OCI-LY1 (cell line): ENCODE data around the gene FBRS.

ENCODE experiments used
- H2AFZ ChIP-seq: fragments of 200-600 bp; sonication (generic), shearing (Covaris generic); 2 replicates; pipeline ENCODE4 v1.6.0; 2014; ENCODE audit warnings: antibody characterized with exemption, mild to moderate bottlenecking, low read length
- H3F3A ChIP-seq: fragments of 200-600 bp; sonication (generic), shearing (Covaris generic); 2 replicates; pipeline ENCODE4 v1.6.0; 2014; ENCODE audit warnings: mild to moderate bottlenecking, antibody characterized with exemption, low read length, moderate library complexity; ENCODE audit not compliant: insufficient read depth
- H3K27ac ChIP-seq: fragments of 200-600 bp; sonication (generic); 2 replicates; pipeline ENCODE4 v1.5.1; 2014; ENCODE audit warnings: low read length, mixed run types, mild to moderate bottlenecking, low read depth; ENCODE audit not compliant: poor library complexity, severe bottlenecking
- H3K27me3 ChIP-seq: fragments of 200-600 bp; sonication (generic); 2 replicates; pipeline ENCODE4 v1.6.0; 2014; ENCODE audit warnings: antibody characterized with exemption, mild to moderate bottlenecking, low read length, moderate library complexity; ENCODE audit not compliant: insufficient read depth
- H3K36me3 ChIP-seq: fragments of 200-600 bp; sonication (generic); 2 replicates; pipeline ENCODE4 v1.6.1; 2014; ENCODE audit warnings: mild to moderate bottlenecking, antibody characterized with exemption, low read length, moderate library complexity, mixed read lengths; ENCODE audit not compliant: insufficient read depth
- H3K4me1 ChIP-seq: fragments of 200-600 bp; sonication (generic); 2 replicates; pipeline ENCODE4 v1.5.1; 2014; ENCODE audit warnings: mild to moderate bottlenecking, low read length, moderate library complexity; ENCODE audit not compliant: insufficient read depth, severe bottlenecking
- H3K4me2 ChIP-seq: fragments of 200-600 bp; sonication (generic), shearing (Covaris generic); 2 replicates; pipeline ENCODE4 v1.6.1; 2014; ENCODE audit warnings: low read length
- H3K4me3 ChIP-seq: fragments of 200-600 bp; sonication (generic); 2 replicates; pipeline ENCODE4 v1.5.1; 2014; ENCODE audit warnings: low read length, low read depth, mild to moderate bottlenecking, mixed read lengths; ENCODE audit not compliant: poor library complexity, severe bottlenecking
- H3K79me2 ChIP-seq: fragments of 200-600 bp; shearing (Covaris generic); 2 replicates; pipeline ENCODE4 v1.6.1; 2016; ENCODE audit warnings: mixed run types, low read length, mixed read lengths; ENCODE audit not compliant: insufficient read depth
- H3K9ac ChIP-seq: fragments of 200-600 bp; sonication (generic), shearing (Covaris generic); 2 replicates; pipeline ENCODE4 v1.6.1; 2014; ENCODE audit warnings: mild to moderate bottlenecking, low read length, mixed read lengths
- H3K9me2 ChIP-seq: fragments of 200-600 bp; sonication (generic), shearing (Covaris generic); 2 replicates; pipeline ENCODE4 v1.6.1; 2014; ENCODE audit warnings: low read depth, mild to moderate bottlenecking, low read length, mixed read lengths
- H3K9me3 ChIP-seq: fragments of 200-600 bp; shearing (Covaris generic); 2 replicates; pipeline ENCODE4 v1.6.1; 2014; ENCODE audit warnings: low read length, mixed read lengths
- H4K20me1 ChIP-seq: fragments of 200-600 bp; sonication (generic), shearing (Covaris generic); 2 replicates; pipeline ENCODE4 v1.6.0; 2016; ENCODE audit warnings: mild to moderate bottlenecking, low read length; ENCODE audit not compliant: insufficient read depth
- EZH2 ChIP-seq: fragments of 200-600 bp; sonication (generic), shearing (Covaris generic); IDR thresholded peaks from 2 replicates; pipeline ENCODE4 v1.8.0; 2017; ENCODE audit warnings: borderline replicate concordance, mixed run types, mild to moderate bottlenecking, antibody characterized with exemption, low read length, moderate library complexity, mixed read lengths
- TF ChIP-seq, protein P1 (sequence below): fragments of 200-600 bp; sonication (generic), shearing (Covaris generic); IDR thresholded peaks from 2 replicates; pipeline ENCODE4 v1.5.1; 2017; ENCODE audit warnings: mild to moderate bottlenecking, antibody characterized with exemption, low read length, moderate library complexity, mixed read lengths

FBRS gene

DNA sequence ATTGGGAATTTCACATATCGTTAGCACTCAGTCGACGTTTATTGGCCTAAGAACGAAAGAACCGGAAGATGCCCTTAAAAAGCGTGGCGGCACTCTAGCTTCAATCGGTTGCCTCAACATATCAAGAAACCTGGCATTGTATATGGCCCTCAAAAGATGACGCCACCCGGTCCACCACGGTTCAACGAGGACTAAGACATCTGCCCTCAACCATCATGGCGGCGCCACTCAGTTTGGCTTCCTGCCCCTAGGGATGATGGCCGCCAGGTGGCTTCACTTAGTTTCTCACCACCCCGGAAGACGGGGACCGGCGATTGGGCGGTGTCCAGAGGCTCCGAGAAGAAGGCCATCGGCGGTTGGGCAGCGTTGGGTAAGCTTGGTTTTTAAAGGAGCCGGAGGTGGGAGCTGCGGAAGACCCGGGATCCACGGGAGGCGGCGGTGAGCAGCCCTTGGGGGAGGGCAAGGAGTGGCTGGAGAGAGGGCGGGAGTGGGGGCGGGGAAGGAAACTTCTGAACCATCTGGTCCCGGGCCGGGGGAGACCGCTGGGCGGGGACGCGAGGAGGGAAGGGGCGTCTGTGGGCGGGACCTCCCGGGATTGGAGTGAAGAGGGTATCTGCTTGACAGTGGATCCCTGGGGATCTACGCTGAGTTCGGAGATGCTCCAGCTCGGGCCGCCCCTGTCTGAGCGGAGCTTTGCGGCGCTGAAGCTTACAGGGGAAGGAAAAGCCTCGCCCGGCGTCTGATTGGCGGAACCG lies 7.7 kb upstream of the FBRS start, which contains the start of gene PRR14:
PRR14 (plus strand) TSS at position 592 of the 755 bp plus-strand sequence. CDS start 686 bp downstream, outside the sequence.
- Histone ChIP-seq H3K79me2 (no peaks in the 10 kb centered on the region), H3K4me1 (peaks cover 16% of the 10 kb centered on the region), H3F3A (no peaks in the 10 kb centered on the region), H4K20me1 (no peaks in the 10 kb centered on the region), H2AFZ (peak within 1 kb of the TSS; percentile 76), H3K9me3 (no peaks in the 10 kb centered on the region), H3K9me2 (no peaks in the 10 kb centered on the region), H3K27me3 (no peaks in the 10 kb centered on the region), H3K36me3 (peaks cover 28% of the 10 kb centered on the region), H3K4me2 (peak within 1 kb of the TSS; percentile 97), H3K9ac (peak within 1 kb of the TSS; percentile 97), H3K27ac (peak within 1 kb of the TSS; percentile 89), H3K4me3 (peak within 1 kb of the TSS; percentile 86)
- TF ChIP-seq, protein P1, sequence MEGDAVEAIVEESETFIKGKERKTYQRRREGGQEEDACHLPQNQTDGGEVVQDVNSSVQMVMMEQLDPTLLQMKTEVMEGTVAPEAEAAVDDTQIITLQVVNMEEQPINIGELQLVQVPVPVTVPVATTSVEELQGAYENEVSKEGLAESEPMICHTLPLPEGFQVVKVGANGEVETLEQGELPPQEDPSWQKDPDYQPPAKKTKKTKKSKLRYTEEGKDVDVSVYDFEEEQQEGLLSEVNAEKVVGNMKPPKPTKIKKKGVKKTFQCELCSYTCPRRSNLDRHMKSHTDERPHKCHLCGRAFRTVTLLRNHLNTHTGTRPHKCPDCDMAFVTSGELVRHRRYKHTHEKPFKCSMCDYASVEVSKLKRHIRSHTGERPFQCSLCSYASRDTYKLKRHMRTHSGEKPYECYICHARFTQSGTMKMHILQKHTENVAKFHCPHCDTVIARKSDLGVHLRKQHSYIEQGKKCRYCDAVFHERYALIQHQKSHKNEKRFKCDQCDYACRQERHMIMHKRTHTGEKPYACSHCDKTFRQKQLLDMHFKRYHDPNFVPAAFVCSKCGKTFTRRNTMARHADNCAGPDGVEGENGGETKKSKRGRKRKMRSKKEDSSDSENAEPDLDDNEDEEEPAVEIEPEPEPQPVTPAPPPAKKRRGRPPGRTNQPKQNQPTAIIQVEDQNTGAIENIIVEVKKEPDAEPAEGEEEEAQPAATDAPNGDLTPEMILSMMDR: no peak
- no peak for TF ChIP-seq EZH2

- no peaks in the 10 kb centered on the region for H3K79me2 ChIP-seq
- H3K27me3 ChIP-seq: no peaks in the 10 kb centered on the region
- H3K9me2 ChIP-seq: no peaks in the 10 kb centered on the region
- TF ChIP-seq, protein P1: peak; percentile 74
- no peak for TF ChIP-seq EZH2
- peaks cover 37% of the 10 kb centered on the region for H3K36me3 ChIP-seq
- peak overlapping the region; percentile 86 for H3K4me3 ChIP-seq
- peak overlapping the region; percentile 97 for H3K9ac ChIP-seq
- H2AFZ ChIP-seq: no peak overlapping the region
- H4K20me1 ChIP-seq: no peaks in the 10 kb centered on the region
- H3F3A ChIP-seq: no peaks in the 10 kb centered on the region
- peaks cover 16% of the 10 kb centered on the region for H3K4me1 ChIP-seq
- peak overlapping the region; percentile 97 for H3K4me2 ChIP-seq
- H3K9me3 ChIP-seq: no peaks in the 10 kb centered on the region
- peak overlapping the region; percentile 89 for H3K27ac ChIP-seq
Observed at GRCh38 chr16:30651124-30652004, 6.9 kb upstream of the FBRS start.

- H2AFZ ChIP-seq: no peak overlapping the region
- peak overlapping the region; percentile 97 for H3K9ac ChIP-seq
- peaks cover 18% of the 10 kb centered on the region for H3K4me1 ChIP-seq
- H4K20me1 ChIP-seq: no peaks in the 10 kb centered on the region
- H3K79me2 ChIP-seq: no peaks in the 10 kb centered on the region
- no peaks in the 10 kb centered on the region for H3K9me2 ChIP-seq
- H3K27ac ChIP-seq: peak overlapping the region; percentile 78
- TF ChIP-seq EZH2: no peak
- TF ChIP-seq, protein P1: no peak
- no peaks in the 10 kb centered on the region for H3K27me3 ChIP-seq
- no peaks in the 10 kb centered on the region for H3F3A ChIP-seq
- H3K4me2 ChIP-seq: peak overlapping the region; percentile 97
- no peaks in the 10 kb centered on the region for H3K9me3 ChIP-seq
- peak overlapping the region; percentile 86 for H3K4me3 ChIP-seq
- H3K36me3 ChIP-seq: peaks cover 42% of the 10 kb centered on the region
Observed at GRCh38 chr16:30652005-30652296, 6.3 kb upstream of the FBRS start.
